ENCODE measurements around the gene SFXN1. TPM values are rescaled to one million over a fixed set of nuclear protein-coding genes. Genes with fewer than 3 reads are reported as not detected.

Gene SFXN1
- total and polyA plus RNA-seq, 10 donors: 7.5 to 57.3 (median 38.3) TPM

DNA sequence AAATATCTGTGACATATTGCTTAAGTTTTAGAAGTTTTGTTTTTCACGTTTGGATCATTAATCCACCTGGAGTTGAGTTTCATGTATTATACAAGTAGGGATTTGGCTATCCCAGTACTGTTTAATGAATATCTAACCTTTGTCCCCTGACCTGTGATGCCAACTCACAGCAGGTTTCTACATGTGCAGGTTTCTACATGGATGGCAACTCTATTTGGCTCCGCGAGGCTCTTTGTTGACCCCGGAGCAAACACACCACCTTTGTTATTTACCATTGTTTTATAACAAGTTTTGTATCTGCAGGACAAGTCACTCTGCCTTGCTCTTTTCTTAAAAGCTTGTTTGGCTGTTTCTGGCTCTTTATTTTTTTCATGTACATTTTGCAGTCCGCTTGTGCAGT, 920 bp upstream of the SFXN1 start:
- TF ChIP-seq POLR2A (IDR thresholded peaks at IDR 0.05) (no peak), POLR2AphosphoS5 (IDR thresholded peaks at IDR 0.05) (no peak)
- TF ChIP-seq, protein P1, sequence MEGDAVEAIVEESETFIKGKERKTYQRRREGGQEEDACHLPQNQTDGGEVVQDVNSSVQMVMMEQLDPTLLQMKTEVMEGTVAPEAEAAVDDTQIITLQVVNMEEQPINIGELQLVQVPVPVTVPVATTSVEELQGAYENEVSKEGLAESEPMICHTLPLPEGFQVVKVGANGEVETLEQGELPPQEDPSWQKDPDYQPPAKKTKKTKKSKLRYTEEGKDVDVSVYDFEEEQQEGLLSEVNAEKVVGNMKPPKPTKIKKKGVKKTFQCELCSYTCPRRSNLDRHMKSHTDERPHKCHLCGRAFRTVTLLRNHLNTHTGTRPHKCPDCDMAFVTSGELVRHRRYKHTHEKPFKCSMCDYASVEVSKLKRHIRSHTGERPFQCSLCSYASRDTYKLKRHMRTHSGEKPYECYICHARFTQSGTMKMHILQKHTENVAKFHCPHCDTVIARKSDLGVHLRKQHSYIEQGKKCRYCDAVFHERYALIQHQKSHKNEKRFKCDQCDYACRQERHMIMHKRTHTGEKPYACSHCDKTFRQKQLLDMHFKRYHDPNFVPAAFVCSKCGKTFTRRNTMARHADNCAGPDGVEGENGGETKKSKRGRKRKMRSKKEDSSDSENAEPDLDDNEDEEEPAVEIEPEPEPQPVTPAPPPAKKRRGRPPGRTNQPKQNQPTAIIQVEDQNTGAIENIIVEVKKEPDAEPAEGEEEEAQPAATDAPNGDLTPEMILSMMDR (IDR thresholded peaks at IDR 0.05 in 8 of 11, conservative IDR thresholded peaks at IDR 0.05 in 3 of 11): no peak
- DNase-seq: no peak
- intact Hi-C loops (cut with DNase I; ENCODE audit: low total_unique reads): no loop called here
- Histone ChIP-seq H3K27me3 (replicated peaks in 1 of 7) (peaks cover 0 to 5% (median 0%) of the 10 kb centered on the region in 7 donors), H3K4me3 (no peak overlapping the region), H3K9me3 (no peaks in the 10 kb centered on the region), H3K27ac (no peak overlapping the region), H3K4me1 (peaks cover 10 to 43% (median 32%) of the 10 kb centered on the region in 6 donors), H3K36me3 (peaks cover 0 to 14% (median 0%) of the 10 kb centered on the region in 6 donors)
- WGBS, 5 donors: 86 to 93% (median 89%) methylated on average over 5 of the region's 5 CpGs

DNA sequence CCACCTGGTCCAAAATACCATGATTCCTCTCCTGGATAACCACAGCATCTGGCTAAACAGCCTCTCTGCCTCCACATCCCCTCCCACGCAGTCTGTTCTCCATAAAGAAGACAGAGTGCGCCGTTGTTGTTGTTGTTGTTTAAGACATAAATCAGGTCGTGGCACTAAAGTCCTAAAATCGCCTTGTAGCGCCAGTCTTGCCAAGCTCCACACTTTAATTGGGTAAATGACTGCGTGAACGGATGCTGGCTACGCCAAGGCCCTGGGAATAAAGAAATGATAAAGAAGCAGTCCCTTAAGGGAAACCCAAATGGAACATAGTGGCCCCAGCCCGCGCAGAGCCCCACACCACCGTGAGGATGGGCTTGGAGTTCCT, 364 bp upstream of the SFXN1 start:
- Histone ChIP-seq H3K9me3 (no peaks in the 10 kb centered on the region), H3K4me1 (peaks cover 10 to 49% (median 37%) of the 10 kb centered on the region in 6 donors), H3K36me3 (peaks cover 0 to 17% (median 0%) of the 10 kb centered on the region in 6 donors), H3K27me3 (replicated peaks in 1 of 7) (peaks cover 0 to 5% (median 0%) of the 10 kb centered on the region in 7 donors), H3K4me3 (peak overlapping the region; percentile 60 to 99 (median 96)), H3K27ac (peak overlapping the region; percentile 63 to 90 (median 85))
- WGBS, 5 donors: 4 to 7% (median 7%) methylated on average over 12 of the region's 12 CpGs
- intact Hi-C loops (cut with DNase I; ENCODE audit: low total_unique reads): no loop called here
- DNase-seq: no peak
- TF ChIP-seq, protein P1 (IDR thresholded peaks at IDR 0.05 in 8 of 11, conservative IDR thresholded peaks at IDR 0.05 in 3 of 11): no peak
- TF ChIP-seq POLR2AphosphoS5 (IDR thresholded peaks at IDR 0.05) (no peak), POLR2A (IDR thresholded peaks at IDR 0.05) (no peak)

DNA sequence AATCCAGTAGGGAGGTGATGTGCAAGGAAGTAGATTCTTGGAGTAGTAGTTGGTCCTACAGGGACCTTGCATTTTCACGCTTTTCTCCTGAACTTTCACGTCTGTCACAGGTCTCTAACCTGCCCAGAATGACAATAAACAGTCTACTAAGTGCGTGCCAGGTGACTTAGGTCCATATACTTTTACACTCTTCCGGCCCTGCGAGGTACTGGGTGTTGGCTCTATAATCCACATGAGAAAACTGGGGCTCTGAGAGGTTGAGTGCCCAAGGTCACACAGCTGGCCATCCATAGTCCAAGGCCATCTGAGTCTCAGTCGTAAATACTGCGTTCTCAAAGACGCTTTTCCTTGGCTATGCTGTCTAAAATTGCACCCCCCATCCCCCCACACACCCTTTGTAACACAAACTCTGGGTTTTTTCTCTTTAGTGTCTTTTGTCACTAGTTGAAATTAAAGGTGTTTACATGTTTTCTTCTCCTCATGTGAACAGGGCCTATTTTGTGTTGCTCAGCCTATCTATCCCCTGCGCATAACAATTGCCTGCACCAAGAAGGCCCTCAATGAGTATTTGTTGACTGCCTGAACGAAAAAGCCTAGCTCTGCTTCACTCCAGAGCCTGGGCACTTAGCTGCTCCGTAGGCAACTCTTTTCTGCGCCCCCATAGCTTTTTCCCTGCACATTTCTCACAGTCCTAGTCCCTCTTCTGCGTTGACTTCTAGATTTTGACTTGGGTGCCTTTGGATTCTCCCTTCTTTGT, 943 bp downstream of the SFXN1 start:
- Histone ChIP-seq H3K27ac (peak overlapping the region; percentile 63 to 90 (median 85)), H3K36me3 (peaks cover 0 to 28% (median 5%) of the 10 kb centered on the region in 6 donors), H3K4me3 (peak overlapping the region; percentile 60 to 99 (median 96)), H3K9me3 (no peaks in the 10 kb centered on the region), H3K4me1 (peaks cover 10 to 62% (median 40%) of the 10 kb centered on the region in 6 donors), H3K27me3 (replicated peaks in 1 of 7) (peaks cover 0 to 5% (median 0%) of the 10 kb centered on the region in 7 donors)
- no peak for DNase-seq
- TF ChIP-seq POLR2AphosphoS5 (IDR thresholded peaks at IDR 0.05) (no peak), POLR2A (IDR thresholded peaks at IDR 0.05) (no peak)
- TF ChIP-seq, protein P1 (IDR thresholded peaks at IDR 0.05 in 8 of 11, conservative IDR thresholded peaks at IDR 0.05 in 3 of 11): no peak
- WGBS, 5 donors: 35 to 40% (median 39%) methylated on average over 13 of the region's 13 CpGs
- intact Hi-C loops (cut with DNase I; ENCODE audit: low total_unique reads): no loop called here

DNA sequence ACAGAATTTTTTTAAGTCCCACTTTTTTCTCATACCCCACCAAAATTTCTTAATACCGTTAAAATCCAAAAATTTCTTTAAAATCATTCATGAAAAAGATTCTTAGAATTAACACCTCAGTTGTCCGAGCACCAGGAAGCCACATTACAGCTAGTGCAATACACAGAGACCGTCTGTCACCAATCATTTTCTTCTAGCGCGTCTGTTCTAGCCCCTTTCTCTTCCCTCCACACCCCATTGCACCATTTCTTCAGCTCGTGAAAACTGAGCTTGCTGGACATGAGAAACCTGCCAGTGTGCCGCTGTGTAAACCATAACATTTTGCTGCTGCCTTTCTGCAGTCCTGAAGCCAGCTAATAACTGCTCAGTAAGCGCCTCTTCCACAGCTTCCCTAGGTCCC, 5.0 kb downstream of the SFXN1 start:
- intact Hi-C loops (cut with DNase I; ENCODE audit: low total_unique reads): no loop called here
- TF ChIP-seq, protein P1 (IDR thresholded peaks at IDR 0.05 in 8 of 11, conservative IDR thresholded peaks at IDR 0.05 in 3 of 11): no peak
- TF ChIP-seq POLR2A (IDR thresholded peaks at IDR 0.05) (no peak), POLR2AphosphoS5 (IDR thresholded peaks at IDR 0.05) (no peak)
- Histone ChIP-seq H3K36me3 (peaks cover 0 to 65% (median 8%) of the 10 kb centered on the region in 6 donors), H3K4me3 (no peak overlapping the region), H3K27me3 (replicated peaks in 1 of 7) (peaks cover 0 to under 1% (median 0%) of the 10 kb centered on the region in 7 donors), H3K4me1 (peaks cover 10 to 84% (median 43%) of the 10 kb centered on the region in 6 donors), H3K27ac (no peak overlapping the region), H3K9me3 (no peaks in the 10 kb centered on the region)
- 78 to 90% (median 87%) methylated on average over 8 of the region's 8 CpGs for WGBS, 5 donors
- no peak for DNase-seq

All from spleen (tissue), 11 donors.